ENCODE data around the gene BORCS6.

GRCh38 chr17:8221663-8222379 is 31.8 kb upstream of the BORCS6 start:
- TF ChIP-seq CTCF (IDR thresholded peaks at IDR 0.05; ENCODE audit: insufficient read depth, low read length, poor library complexity, severe bottlenecking) (no peak), EZH2phosphoT487 (conservative IDR thresholded peaks at IDR 0.05; ENCODE audit: low read length) (no peak)

All from SU-DHL-6 (cell line).